Measurements from ENCODE around the gene TMSB4X.
"Not testable (repeated sequence)": the region's sequence is repeated elsewhere in the genome, so short reads cannot be mapped to it uniquely, and the experiment has no call there.

Gene TMSB4X

DNA sequence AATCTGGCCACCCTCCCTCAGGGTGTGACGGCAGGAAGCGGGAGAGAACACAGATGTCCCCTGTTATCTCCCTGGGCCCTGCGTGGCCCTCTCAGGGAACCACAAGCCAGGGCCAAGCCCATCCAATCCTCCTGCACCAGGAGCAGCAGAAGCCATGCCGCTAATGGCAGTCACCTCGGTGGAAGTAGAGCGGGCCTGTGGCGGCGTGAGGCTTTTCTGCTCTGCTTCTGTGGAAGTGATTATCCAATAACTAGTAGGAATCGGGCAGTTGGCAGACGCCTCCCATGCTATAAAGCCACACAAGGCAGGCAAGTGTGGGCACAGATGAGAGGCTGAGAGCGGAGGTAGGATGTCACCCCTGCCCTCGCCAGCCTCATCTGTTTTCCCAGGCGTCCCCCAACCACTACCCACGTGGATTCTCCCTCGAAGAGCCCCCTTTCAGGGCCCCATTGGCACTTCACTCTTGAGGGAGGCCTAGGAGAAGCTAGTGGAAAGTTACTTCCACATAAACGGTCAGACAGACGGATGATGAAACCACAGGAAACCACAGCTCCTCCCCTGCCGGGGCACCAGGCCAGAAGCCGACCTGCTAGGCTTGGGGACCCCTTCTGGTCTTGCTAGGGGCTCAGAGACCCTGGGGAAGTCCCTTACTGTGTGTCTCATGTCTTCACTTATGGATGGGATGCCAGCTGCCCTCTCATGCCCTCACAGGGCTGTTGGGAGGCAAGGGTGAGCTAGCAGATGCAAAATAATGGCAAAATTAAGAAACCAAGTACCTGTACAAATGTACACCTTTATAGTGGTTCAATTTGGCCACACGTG lies 18.8 kb upstream of the TMSB4X start:
- DNase-seq (ENCODE audit: low read depth) = peak; percentile 89

DNA sequence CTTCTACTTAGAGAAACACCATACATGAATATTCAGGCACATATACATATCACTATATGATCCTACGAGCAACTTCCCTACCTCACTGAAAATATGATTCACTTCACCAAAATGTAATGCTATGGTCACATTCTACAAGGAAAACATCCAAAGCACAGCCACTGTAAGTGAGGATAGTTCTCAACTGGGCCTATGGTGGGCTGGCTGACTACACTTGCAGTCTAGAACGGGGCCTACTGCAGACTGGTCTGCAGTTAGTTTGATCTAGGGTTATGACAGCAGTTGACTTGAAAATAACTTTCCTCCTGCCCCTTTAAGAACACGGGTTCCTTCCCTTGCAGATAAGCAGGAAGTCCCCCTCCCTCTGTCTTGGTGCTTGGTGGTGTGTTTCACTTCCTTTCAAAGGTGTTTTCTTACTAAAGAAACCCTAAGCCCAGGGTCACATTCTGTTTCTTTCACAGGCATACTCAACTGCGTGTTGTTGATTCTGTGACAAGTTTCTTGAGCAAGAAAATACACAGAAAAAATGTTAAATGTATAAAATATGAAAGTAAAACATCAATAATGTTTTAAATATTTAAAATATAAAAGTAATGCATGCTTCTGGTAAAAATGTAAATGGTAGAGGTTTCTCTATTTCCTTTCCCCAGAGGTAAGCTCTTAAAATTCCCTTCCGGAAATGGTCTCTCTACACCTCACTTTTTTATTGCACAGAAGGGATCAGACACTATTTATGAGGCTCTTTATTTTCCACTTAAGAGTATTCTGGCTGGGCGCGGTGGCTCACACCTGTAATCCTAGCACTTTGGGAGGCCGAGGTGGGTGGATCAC lies 18.0 kb upstream of the TMSB4X start:
- DNase-seq (ENCODE audit: low read depth) = no peak

DNA sequence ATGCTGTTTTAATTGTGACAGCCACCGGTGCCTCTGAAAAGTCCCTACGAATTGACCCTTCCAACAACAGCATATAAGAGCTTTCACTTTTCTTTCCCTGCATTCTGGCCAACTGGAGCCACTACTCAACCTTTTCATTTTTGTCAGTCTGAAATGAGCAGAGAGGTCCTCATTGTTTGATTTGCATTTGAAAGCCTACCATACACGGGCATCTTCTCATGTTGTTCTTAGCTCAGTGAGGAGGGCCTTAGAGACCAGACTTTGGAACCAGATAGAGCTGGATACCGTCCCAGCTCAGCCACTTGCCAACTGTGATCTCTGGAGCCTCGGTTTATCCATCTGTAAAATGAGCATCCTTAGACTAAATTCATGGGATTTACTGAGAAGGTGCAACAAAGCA lies 16.9 kb upstream of the TMSB4X start:
- DNase-seq (ENCODE audit: low read depth) = no peak

DNA sequence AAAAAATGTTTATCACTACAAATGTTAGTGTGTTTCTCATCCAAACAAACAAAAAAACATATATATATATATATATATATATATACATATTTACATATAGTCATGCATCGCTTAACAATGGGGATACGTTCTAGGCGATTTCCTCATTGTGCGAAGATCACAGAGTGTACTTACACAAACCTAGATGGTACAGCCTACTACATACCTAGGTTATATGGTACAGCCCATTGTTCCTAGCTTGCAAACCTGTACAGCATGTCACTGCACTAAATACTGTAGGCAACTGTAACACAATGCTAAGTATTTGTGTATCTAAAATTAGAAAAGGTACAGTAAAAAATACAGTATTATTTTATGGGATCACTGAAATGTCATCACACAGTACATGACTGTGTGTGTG lies 16.4 kb upstream of the TMSB4X start:
- DNase-seq (ENCODE audit: low read depth) = no peak

DNA sequence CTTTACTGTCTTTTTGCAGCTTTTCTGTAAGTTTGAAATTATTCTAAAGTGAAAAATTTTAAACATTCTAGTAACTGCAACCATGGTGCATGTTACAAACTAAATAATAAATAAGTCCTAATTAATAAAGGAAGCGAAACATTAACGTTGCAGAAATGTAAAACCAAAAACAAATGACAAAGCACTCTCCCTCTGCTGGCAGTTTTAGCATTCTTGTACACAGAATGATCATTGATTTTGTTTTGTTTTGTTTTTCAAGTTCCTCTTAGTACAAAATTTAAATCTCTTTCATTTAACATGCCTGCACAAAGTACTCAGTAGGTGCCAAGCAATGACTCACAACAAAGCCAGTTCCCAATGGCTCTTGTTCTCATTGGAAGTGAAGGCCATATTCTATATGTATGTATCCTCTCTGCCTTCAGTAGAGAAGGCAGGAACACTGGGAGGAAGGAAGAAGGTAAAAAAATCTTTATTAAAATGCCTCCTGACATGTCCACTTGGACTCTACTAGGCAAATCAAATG lies 13.7 kb upstream of the TMSB4X start:
- no peak for DNase-seq (ENCODE audit: low read depth)

DNA sequence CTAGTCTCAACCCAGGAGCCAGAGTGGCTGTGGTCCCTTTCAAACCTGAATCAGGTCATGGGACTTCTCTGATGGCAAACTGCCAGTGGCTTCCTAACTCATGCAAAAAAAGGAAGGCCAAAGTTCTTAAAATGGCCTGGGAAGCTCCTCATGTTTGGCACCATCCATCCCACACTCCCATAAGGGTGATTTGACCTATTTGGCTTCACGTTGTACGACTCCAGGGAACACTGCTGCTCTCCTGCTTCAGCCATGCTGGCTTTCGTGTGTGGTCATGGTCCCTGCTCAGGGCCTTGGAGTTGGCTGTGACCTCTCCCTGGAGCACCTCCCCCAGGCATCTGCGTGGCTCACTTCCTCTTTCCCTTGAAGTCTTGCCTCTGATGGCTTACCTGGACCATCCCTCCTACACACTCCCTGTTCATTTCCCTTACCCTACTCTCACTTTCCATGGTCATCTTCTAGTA lies 12.8 kb upstream of the TMSB4X start:
- DNase-seq (ENCODE audit: low read depth) = no peak

DNA sequence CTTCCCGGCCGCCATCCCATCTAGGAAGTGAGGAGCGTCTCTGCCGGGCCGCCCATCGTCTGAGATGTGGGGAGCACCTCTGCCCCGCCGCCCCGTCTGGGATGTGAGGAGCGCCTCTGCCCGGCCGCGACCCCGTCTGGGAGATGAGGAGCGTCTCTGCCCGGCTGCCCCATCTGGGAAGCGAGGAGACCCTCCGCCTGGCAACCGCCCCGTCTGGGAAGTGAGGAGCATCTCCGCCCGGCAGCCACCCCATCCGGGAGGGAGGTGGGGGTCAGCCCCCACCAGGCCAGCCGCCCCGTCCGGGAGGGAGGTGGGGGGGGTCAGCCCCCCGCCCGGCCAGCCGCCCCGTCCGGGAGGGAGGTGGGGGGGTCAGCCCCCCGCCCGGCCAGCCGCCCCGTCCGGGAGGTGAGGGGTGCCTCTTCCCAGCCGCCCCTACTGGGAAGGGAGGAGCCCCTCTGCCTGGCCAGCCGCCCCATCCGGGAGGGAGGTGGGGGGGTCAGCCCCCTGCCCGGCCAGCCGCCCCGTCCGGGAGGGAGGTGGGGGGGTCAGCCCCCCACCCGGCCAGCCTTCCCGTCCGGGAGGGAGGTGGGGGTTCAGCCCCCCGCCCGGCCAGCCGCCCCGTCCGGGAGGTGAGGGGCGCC lies 11.6 kb upstream of the TMSB4X start:
- not testable (repeated sequence) for DNase-seq (ENCODE audit: low read depth)

DNA sequence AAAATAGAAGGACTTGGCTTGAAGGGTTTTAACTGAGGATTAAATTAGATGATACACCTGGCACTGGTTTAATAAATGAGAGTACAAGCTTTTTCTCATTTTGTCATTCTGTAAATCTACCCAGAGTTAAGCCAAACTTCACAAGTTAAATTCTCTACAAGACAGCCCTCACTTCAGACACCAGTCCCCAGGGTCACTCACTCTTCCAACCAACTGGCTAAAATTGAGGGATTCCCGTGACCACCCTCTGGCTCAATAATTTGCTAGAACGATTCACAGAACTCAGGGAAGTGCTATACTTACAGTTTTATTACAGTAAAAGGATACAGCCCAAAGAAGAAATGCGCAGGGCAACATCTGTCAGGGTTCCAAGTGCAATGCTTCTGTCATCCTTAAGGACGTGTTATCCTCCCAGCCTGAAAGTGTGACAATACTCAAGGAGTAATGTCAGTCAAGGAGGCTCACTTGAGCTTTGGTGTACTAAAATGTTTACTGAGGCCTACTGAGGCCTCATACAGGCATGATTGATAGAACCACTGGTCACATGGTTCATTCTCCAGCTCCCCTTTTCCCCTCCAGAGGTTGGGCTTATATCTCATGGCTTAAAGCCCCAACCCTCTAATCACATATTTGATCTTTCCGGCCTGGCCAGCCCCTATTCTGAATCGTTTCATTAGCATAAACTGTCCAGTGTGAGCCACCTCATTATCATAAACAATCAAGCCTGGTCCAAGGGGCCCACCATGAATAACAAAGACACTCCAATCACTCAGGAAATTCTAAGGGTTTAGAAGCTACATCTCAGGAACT lies 9.6 kb upstream of the TMSB4X start:
- DNase-seq (ENCODE audit: low read depth) = no peak

DNA sequence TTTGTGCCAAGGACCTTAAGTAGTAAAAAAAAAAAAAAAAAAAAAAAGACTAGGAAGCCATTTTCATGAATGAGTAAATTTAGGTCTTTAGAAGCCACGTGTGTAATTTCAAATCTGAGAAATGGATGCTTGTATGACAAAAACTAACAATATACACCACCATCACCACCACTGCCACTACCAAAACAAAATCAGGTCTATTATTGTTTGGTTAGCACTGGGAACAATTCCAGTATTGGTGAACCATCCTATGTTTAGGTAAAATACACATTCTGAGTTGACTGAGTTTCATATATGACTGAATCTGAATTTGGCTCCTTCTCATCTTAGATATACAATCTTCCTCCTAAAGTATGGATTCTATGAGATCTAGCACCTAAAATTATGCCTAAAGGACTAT lies 8.8 kb upstream of the TMSB4X start:
- no peak for DNase-seq (ENCODE audit: low read depth)

DNA sequence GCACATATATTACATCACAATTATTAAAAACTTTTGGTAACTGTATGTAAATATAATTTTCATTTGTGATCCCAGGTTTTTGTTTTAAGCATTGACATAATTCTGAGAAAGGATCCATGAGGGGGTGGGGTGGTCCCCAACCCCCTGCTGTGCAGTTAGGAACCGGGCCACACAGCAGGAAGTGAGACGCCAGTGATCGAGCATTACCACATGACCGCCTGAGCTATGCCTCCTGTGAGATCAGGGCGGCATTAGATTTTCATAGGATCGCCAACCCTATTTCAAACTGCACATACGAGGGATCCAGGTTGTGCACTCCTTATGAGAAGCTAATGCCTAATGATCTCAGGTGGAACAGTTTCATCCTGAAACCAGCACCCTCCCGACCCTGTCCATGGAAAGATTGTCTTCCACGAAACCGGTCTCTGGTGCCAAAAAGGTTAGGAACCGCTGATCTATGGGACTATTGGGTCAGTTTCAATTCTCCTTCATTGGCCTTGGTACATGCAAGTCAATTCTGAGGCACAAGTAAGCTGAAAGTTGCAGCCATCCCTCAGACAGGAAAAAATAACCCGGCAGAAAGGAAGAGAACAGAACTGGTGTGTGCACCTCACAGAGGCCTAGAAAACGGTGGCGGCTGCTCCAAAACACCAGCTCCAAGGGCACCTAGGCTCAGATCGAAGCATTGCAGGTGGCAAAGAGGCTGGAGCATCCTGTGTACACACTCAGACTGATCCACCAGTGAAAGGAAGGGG lies 7.0 kb upstream of the TMSB4X start:
- no peak for DNase-seq (ENCODE audit: low read depth)

DNA sequence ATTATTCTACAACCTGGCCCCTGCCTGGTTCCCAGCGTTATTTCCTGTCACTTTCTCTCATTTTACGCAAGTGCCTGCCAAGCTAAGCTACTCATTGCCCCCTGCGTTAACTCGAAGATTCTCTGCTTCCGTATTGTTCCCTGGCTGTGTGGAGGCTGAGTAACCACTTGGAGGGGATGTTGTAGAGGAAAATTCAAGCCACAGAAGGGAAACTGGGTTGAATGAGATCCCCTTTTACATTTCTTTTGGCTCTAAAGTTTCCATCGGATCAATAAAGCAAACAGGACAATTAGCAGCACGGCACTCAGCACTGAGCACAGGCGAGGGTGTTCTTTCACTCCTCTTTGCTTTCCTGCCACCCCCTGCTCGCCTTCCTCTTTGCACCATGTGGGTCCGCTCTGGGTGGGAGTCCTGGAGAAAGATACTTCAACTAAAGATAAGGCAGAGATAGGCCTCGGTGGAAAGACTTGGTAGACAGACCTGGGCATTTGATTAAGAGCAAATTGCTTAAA lies 4.2 kb upstream of the TMSB4X start:
- DNase-seq (ENCODE audit: low read depth) = no peak

DNA sequence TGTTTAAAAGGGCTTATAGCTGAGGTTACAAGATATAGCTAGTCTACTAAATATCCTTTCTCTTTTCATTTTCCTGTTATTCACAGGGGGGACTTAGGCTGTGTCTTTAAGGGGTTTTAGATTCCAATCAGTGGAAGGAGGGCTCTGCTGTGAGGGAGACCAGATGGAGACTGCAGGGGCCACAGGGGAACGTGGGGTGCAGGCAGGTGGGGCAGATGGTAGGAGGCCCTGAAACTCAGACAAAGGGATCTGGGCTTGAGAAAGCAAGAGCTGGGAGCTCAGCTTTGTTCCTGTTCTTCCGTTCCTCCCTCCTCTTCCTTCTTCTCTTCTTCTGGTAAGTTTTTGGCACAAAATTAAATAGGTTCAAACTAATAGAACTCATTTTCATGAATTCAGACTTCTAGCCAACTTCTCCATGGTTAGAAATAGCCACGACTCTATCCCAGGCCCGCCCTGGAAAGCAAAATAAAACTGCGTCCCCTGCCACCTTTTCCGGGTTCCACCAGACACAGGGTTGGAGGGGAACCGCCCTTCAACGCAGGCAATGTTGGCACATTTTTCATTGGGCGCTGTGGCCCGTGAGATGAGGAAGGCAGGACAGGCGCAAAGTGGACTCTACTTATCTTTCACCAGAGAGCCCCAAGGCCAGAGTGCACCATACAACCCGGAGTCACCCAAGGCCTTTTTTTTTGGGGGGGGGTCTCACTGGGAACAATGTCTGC lies 3.5 kb upstream of the TMSB4X start:
- DNase-seq (ENCODE audit: low read depth) = no peak

DNA sequence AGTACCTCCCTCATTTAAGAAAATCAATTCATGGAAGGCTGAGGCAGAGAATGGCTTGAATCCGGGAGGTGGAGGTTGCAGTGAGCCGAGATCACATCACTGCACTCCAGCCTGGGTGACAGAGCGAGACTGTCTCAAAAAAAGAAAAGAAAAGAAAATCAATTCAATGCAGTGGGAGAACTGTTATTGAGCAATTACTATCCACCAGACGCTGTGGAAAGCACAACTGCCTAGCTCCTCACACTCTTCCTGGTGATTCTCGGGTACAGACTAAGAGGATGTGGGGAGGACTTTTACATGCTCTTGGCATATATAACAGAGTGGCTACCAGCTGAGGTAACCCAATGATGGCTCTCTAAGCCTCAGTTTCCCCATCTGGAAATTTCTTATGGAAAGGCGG lies 2.7 kb upstream of the TMSB4X start:
- DNase-seq (ENCODE audit: low read depth) = no peak

DNA sequence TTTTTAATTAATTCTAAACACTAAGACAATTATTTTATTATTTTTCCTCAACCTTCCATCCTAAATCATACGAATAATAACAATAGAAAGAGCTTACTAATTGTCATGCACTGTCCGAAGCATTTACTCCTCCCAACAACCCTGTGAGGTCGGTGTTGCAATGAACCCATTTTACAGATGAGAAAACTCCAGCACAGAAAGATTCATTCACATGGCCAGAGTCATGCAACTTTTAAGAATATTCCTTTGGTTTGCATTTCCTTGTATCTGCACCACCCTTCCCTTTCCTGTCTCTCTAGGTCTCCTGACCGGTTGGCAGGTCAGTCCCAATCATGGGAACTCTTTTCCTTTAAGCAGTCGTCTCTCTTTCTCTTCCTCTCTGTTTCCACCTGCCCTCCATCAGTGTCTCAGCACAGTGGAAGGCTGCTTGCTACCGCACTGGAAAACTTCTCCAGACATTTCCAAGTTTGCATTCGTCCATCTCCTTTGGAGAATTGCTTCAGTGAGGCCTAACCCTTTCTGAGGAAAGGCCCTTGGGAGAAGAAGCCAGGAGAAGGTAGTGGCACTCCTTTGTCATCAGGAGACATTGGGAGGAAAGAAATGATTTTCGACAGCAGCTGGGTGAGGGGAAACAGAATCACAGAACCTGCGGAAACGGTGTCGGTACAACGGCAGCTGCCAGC lies 1.9 kb upstream of the TMSB4X start:
- DNase-seq (ENCODE audit: low read depth) = no peak

DNA sequence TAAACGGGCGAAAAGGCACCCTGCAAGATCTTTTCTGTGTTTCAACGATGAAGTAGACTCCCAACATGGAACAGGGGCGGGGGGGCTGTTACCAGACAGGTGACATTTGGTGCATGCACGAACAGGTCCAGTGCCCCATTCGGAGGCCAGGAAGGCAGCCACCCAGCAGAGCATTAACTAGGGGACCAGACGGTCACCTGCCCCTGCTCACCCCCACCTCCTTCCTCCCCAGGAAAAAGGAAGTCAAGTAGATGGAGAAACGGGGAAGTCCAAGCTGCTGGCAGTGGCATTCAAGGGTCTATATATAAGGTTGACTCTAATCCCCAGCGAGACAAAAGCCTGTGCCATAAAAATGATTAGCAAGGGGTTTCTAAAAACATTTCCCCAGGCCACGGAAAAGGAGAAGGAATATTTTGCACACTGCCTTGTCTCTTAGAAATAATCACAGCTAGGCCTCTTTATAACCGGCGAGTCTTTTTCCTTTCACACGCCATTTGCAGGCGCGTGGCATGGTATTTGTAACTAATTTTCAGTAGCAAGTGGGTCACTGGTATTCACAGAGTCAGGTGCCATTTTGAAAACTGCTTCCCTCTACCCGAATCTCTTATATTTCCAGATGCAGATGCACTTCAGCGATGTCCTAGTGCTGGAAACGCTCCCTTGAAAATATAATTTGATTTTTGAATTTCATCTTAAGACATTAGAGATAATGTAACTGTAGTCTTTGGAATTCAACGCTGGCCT lies 1.2 kb upstream of the TMSB4X start:
- DNase-seq (ENCODE audit: low read depth) = no peak

DNA sequence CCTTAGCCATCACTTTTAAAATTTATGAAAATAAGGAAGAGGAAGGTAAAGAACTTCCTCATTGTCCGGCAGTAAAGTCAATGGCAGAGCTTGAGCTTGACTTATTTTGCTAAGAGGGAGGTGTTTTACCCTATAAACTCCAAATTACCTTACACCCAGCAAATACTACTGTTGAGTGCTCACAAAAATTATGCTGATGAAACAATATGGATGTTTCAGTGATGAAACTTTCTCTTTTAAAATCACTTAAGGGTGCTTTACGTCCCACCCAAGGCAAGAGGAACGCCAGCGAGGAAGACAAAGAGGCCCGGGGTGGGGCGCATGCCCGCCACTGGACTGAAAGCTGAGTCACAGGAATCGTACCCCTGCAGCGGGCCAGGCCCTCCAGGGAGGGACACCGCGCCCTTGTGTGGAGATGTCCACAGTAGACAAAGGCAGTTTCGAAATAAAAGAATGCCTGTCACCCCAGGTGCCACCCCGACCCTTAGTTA lies 560 bp upstream of the TMSB4X start:
- no peak for DNase-seq (ENCODE audit: low read depth)

DNA sequence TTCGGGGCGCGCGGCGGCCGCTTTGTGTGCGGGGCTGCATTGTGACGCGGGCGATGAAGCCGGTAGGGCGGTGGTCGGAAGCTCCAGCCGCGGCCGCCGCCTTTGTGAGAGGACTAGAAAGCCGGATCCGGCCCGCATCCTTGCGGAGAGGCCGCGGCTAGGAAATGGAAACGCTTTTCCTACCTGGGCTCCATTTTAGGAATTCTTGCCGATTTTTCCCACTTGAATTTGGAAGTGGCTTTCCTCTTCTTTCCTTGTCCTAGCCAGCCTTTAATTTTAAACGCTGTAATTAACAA lies 708 bp downstream of the TMSB4X start:
- DNase-seq (ENCODE audit: low read depth) = no peak

DNA sequence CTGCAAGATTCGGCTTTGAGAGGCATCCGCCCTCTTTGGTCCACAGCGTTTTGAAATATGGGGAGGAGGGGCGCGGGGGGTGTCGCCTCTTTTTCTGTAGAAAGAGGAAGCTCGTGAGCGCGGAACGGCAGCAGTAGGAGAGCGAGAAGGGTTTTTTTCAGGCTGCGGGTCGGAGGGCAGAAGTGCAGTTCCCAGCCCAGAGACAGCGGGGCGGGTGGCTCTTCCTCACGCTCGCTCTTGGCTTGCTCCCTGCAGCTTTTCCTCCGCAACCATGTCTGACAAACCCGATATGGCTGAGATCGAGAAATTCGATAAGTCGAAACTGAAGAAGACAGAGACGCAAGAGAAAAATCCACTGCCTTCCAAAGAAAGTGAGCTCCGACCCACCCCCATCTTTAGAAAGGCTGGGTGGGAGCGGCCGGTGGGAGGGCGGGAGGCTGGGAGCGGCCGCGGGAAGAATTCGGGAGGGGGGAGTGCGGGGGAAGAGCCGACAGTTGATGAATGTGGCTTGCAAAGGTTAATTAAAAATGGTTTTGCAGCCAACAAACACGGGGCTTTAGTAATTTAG lies 1.2 kb downstream of the TMSB4X start:
- no peak for DNase-seq (ENCODE audit: low read depth)
